Measurements from ENCODE around the gene NARF. TPM values are rescaled to one million over a fixed set of nuclear protein-coding genes. Genes with fewer than 3 reads are reported as not detected.

The NARF gene
- polyA plus RNA-seq, 1 donor (not counting 4 experiments of a cell fraction or from before 2014, with no cell fraction given) = 36.8 TPM

DNA sequence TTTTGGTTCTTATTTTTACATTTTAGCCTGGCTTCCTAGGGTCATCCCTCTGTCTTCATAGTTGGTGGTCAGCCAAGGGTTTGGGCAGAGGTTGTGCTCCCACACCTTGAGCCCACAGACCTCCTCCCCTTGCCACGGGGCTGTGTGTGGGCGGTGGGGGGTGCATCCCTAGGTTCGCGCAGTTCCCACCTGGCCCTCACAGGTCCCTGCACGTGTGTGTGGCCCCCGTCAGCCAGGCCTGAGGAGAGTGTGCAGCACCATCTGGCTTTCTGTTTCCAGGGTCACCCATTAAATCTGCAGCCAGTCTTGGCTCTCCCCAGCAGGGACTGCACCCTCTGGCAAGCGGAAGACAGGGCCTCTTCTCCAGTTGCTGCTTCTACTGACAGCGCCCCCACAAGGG, 26.5 kb upstream of the NARF start:
- Histone ChIP-seq H2AFZ (ENCODE audit: control insufficient read depth, low read length) (no peak overlapping the region), H3K4me3 (ENCODE audit: control insufficient read depth in 2 of 3, extremely low read depth in 1 of 3, insufficient read depth in 2 of 3, low read depth in 1 of 3, low read length in 3 of 3) (no peak overlapping the region), H3K27ac (ENCODE audit: control insufficient read depth, insufficient read depth, low read length) (no peak overlapping the region), H3K4me1 (ENCODE audit: control insufficient read depth, extremely low read depth, insufficient read depth, low read length) (no peaks in the 10 kb centered on the region), H3K36me3 (ENCODE audit: control insufficient read depth in 2 of 2, extremely low read depth in 1 of 2, insufficient read depth in 2 of 2, low read length in 2 of 2) (no peaks in the 10 kb centered on the region), H4K20me1 (ENCODE audit: control insufficient read depth, extremely low read depth, insufficient read depth, low read length) (no peaks in the 10 kb centered on the region), H3K27me3 (ENCODE audit: control insufficient read depth, extremely low read depth, insufficient read depth, low read length) (no peaks in the 10 kb centered on the region), H3K9ac (ENCODE audit: control insufficient read depth, extremely low read depth, insufficient read depth, low read length) (no peak overlapping the region), H3K9me1 (ENCODE audit: control insufficient read depth, extremely low read depth, insufficient read depth, low read length) (no peaks in the 10 kb centered on the region), H3K79me2 (ENCODE audit: control insufficient read depth, insufficient read depth, low read length) (no peaks in the 10 kb centered on the region), H3K9me3 (ENCODE audit: control insufficient read depth, low read depth, low read length) (no peaks in the 10 kb centered on the region), H3K4me2 (ENCODE audit: control insufficient read depth, extremely low read depth, insufficient read depth, low read depth, low read length) (no peak overlapping the region)
- dilution Hi-C loops (cut with MboI; ENCODE audit: extremely low pct_ligation_motif_present, low sequenced_read_pairs) = loop anchor here (10.0 kb wide), 1 partner anchor 87 kb away; no protein-coding TSS in a partner anchor
- no peak for TF ChIP-seq EZH2 (IDR thresholded peaks at IDR 0.05; ENCODE audit: low read length)
- TF ChIP-seq, protein P1, sequence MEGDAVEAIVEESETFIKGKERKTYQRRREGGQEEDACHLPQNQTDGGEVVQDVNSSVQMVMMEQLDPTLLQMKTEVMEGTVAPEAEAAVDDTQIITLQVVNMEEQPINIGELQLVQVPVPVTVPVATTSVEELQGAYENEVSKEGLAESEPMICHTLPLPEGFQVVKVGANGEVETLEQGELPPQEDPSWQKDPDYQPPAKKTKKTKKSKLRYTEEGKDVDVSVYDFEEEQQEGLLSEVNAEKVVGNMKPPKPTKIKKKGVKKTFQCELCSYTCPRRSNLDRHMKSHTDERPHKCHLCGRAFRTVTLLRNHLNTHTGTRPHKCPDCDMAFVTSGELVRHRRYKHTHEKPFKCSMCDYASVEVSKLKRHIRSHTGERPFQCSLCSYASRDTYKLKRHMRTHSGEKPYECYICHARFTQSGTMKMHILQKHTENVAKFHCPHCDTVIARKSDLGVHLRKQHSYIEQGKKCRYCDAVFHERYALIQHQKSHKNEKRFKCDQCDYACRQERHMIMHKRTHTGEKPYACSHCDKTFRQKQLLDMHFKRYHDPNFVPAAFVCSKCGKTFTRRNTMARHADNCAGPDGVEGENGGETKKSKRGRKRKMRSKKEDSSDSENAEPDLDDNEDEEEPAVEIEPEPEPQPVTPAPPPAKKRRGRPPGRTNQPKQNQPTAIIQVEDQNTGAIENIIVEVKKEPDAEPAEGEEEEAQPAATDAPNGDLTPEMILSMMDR (optimal IDR thresholded peaks at IDR 0.05 in 1 of 3, IDR thresholded peaks at IDR 0.05 in 1 of 3, conservative IDR thresholded peaks at IDR 0.05 in 1 of 3; ENCODE audit: extremely low read depth in 1 of 3, insufficient read depth in 2 of 3, low read length in 3 of 3) = no peak
- FAIRE-seq (no peak), DNase-seq (ENCODE audit: low read depth, low spot score) (no peak)

- H3K4me2 ChIP-seq (ENCODE audit: control insufficient read depth, extremely low read depth, insufficient read depth, low read depth, low read length) = no peak overlapping the region
- no peak overlapping the region for H3K27ac ChIP-seq (ENCODE audit: control insufficient read depth, insufficient read depth, low read length)
- TF ChIP-seq, protein P1 (optimal IDR thresholded peaks at IDR 0.05 in 1 of 3, IDR thresholded peaks at IDR 0.05 in 1 of 3, conservative IDR thresholded peaks at IDR 0.05 in 1 of 3; ENCODE audit: extremely low read depth in 1 of 3, insufficient read depth in 2 of 3, low read length in 3 of 3) = no peak
- TF ChIP-seq EZH2 (IDR thresholded peaks at IDR 0.05; ENCODE audit: low read length) = no peak
- DNase-seq (ENCODE audit: low read depth, low spot score) (no peak), FAIRE-seq (no peak)
- H3K9me1 ChIP-seq (ENCODE audit: control insufficient read depth, extremely low read depth, insufficient read depth, low read length) = no peaks in the 10 kb centered on the region
- no peaks in the 10 kb centered on the region for H4K20me1 ChIP-seq (ENCODE audit: control insufficient read depth, extremely low read depth, insufficient read depth, low read length)
- no peaks in the 10 kb centered on the region for H3K79me2 ChIP-seq (ENCODE audit: control insufficient read depth, insufficient read depth, low read length)
- H3K27me3 ChIP-seq (ENCODE audit: control insufficient read depth, extremely low read depth, insufficient read depth, low read length) = no peaks in the 10 kb centered on the region
- dilution Hi-C loops (cut with MboI; ENCODE audit: extremely low pct_ligation_motif_present, low sequenced_read_pairs) = loop anchor here (10.0 kb wide), 1 partner anchor 89 kb away; no protein-coding TSS in a partner anchor
- no peaks in the 10 kb centered on the region for H3K4me1 ChIP-seq (ENCODE audit: control insufficient read depth, extremely low read depth, insufficient read depth, low read length)
- H3K4me3 ChIP-seq (ENCODE audit: control insufficient read depth in 2 of 3, extremely low read depth in 1 of 3, insufficient read depth in 2 of 3, low read depth in 1 of 3, low read length in 3 of 3) = no peak overlapping the region
- no peaks in the 10 kb centered on the region for H3K36me3 ChIP-seq (ENCODE audit: control insufficient read depth in 2 of 2, extremely low read depth in 1 of 2, insufficient read depth in 2 of 2, low read length in 2 of 2)
- H2AFZ ChIP-seq (ENCODE audit: control insufficient read depth, low read length) = no peak overlapping the region
- no peaks in the 10 kb centered on the region for H3K9me3 ChIP-seq (ENCODE audit: control insufficient read depth, low read depth, low read length)
- H3K9ac ChIP-seq (ENCODE audit: control insufficient read depth, extremely low read depth, insufficient read depth, low read length) = no peak overlapping the region
Observed at GRCh38 chr17:82433560-82434215, 24.9 kb upstream of the NARF start.

Measured in keratinocyte (primary cell).